GM20000 (cell line): ENCODE measurements around the gene FGF1.

Experiments used
- DNase-seq: peaks from one replicate; pipeline ENCODE4 v3.0.0; 2012; ENCODE audit warnings: low spot score
- CTCF ChIP-seq: IDR thresholded peaks from 2 replicates; pipeline ENCODE4 v1.5.1; 2012; ENCODE audit warnings: mild to moderate bottlenecking, control low read depth; ENCODE audit errors: extremely low read depth, missing control alignments

Gene FGF1

GRCh38 chr5:142610176-142611001, 75.5 kb downstream of the FGF1 start:
- TF ChIP-seq CTCF = no peak
- DNase-seq = no peak

- no peak for DNase-seq
- TF ChIP-seq CTCF = no peak
These were observed 76.7 kb downstream of the FGF1 start for GRCh38 chr5:142609142-142609541.

- TF ChIP-seq CTCF = no peak
- no peak for DNase-seq
These were observed 77.8 kb downstream of the FGF1 start for GRCh38 chr5:142608081-142608480.

- TF ChIP-seq CTCF = no peak
- DNase-seq = no peak
These were observed 80.3 kb downstream of the FGF1 start for GRCh38 chr5:142605611-142606010.

GRCh38 chr5:142602720-142603245, 83.1 kb downstream of the FGF1 start:
- DNase-seq = no peak
- no peak for TF ChIP-seq CTCF

- no peak for TF ChIP-seq CTCF
These were observed 84.5 kb downstream of the FGF1 start for GRCh38 chr5:142601432-142601831.

GRCh38 chr5:142600611-142601358, 85.1 kb downstream of the FGF1 start:
- TF ChIP-seq CTCF = no peak
- no peak for DNase-seq

More at GRCh38 chr5:142601432-142601831, 84.5 kb downstream of the FGF1 start:
- DNase-seq = no peak
